ENCODE results near the gene ZRANB1.

DNA sequence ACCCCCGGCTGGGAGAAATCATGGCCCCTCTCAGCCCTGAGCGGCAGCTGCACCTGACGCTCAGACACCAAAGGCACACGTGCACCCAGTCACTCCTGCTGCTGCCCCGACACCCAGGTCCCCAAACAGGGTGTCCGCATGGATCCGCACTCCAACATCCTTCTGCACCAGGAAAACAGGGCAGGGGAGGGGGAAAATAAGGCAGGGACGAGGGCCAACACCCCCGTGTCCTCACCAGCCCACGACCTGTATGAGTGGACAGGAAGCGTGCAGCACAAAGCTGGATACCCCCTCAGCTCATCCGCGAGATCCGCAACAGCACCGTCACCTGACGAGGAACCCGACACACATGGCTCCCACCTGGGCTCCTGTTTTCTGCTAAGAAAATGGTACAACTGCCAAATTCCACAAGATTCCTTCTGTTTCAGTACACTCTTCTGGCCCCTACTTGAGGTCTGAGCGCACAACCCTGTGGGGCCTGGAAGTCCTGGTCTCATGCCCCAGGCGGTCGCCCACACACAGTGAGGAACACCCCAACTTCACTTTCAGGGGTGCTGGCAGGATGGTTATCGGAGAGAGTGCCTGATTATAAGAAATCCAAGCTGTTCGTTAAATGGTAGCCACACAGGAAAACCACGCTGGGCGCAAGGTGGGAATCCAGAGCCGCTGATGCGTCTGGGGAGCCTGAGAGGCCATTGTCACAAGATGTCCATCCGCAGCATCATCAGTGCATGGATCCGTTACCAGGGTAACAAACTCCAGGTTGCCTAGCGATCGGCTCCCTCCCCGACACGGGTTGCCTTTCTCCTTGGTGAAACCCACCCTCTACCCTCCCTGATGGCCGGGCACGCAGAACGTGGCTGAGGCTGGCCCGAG lies 63.6 kb downstream of the ZRANB1 start:
- TF ChIP-seq, protein P1, sequence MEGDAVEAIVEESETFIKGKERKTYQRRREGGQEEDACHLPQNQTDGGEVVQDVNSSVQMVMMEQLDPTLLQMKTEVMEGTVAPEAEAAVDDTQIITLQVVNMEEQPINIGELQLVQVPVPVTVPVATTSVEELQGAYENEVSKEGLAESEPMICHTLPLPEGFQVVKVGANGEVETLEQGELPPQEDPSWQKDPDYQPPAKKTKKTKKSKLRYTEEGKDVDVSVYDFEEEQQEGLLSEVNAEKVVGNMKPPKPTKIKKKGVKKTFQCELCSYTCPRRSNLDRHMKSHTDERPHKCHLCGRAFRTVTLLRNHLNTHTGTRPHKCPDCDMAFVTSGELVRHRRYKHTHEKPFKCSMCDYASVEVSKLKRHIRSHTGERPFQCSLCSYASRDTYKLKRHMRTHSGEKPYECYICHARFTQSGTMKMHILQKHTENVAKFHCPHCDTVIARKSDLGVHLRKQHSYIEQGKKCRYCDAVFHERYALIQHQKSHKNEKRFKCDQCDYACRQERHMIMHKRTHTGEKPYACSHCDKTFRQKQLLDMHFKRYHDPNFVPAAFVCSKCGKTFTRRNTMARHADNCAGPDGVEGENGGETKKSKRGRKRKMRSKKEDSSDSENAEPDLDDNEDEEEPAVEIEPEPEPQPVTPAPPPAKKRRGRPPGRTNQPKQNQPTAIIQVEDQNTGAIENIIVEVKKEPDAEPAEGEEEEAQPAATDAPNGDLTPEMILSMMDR (IDR thresholded peaks at IDR 0.05): no peak
- TF ChIP-seq POLR2A (IDR thresholded peaks at IDR 0.05) (no peak), POLR2AphosphoS5 (IDR thresholded peaks at IDR 0.05) (no peak)

Measured in prostate gland (tissue), 2 donors.